ENCODE results near the gene PARD3. TPM values are rescaled to one million over a fixed set of nuclear protein-coding genes. Genes with fewer than 3 reads are reported as not detected.
"Not testable (repeated sequence)": the region's sequence is repeated elsewhere in the genome, so short reads cannot be mapped to it uniquely, and the experiment has no call there.

The PARD3 gene
- polyA plus RNA-seq, 2 of the 4 experiments (the other 2 are of a cell fraction), result 110 to 200 TPM

GRCh38 chr10:34844448-34844847, 29.4 kb upstream of the PARD3 start:
- no peak overlapping the region for H3K4me2 ChIP-seq
- H3K4me3 ChIP-seq, result no peak overlapping the region
- ATAC-seq, result no peak
- no peaks in the 10 kb centered on the region for H3K9me3 ChIP-seq
- no peak overlapping the region for H3K27ac ChIP-seq
- CTCF ChIA-PET, result interaction anchor here (0.8 to 1.5 kb wide), 2 partner anchors 10 to 13 kb away, joined by 3 to 4 read pairs; no protein-coding TSS in a partner anchor
- no peak for FAIRE-seq
- POLR2A ChIA-PET, result no interaction called here
- TF ChIP-seq NPAS2 (CRISPR knock-in tag; IDR thresholded peaks at IDR 0.05; ENCODE audit: borderline replicate concordance), result no peak
- no peak for TF ChIP-seq POLR2A (IDR thresholded peaks at IDR 0.05; ENCODE audit: low read length)
- TF ChIP-seq, protein P1, sequence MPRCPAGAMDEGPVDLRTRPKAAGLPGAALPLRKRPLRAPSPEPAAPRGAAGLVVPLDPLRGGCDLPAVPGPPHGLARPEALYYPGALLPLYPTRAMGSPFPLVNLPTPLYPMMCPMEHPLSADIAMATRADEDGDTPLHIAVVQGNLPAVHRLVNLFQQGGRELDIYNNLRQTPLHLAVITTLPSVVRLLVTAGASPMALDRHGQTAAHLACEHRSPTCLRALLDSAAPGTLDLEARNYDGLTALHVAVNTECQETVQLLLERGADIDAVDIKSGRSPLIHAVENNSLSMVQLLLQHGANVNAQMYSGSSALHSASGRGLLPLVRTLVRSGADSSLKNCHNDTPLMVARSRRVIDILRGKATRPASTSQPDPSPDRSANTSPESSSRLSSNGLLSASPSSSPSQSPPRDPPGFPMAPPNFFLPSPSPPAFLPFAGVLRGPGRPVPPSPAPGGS (IDR thresholded peaks at IDR 0.05), result no peak
- no peak for TF ChIP-seq ZFP36 (IDR thresholded peaks at IDR 0.05; ENCODE audit: borderline replicate concordance, partially characterized antibody)
- no peak for TF ChIP-seq ELK1 (IDR thresholded peaks at IDR 0.05; ENCODE audit: low read depth, low read length)
- TF ChIP-seq HOXA7 (CRISPR knock-in tag; IDR thresholded peaks at IDR 0.05), result no peak
- no peak for TF ChIP-seq JUNB (IDR thresholded peaks at IDR 0.05)
- TF ChIP-seq TP53 (CRISPR knock-in tag; IDR thresholded peaks at IDR 0.05), result no peak
- no peak for TF ChIP-seq BHLHE40 (IDR thresholded peaks at IDR 0.05; ENCODE audit: low read depth, low read length)
- TF ChIP-seq RAD21 (conservative IDR thresholded peaks at IDR 0.05 in 1 of 2, IDR thresholded peaks at IDR 0.05 in 1 of 2), result no peak
- TF ChIP-seq FOSL2 (IDR thresholded peaks at IDR 0.05), result no peak
- no peak for TF ChIP-seq FOSL2 (CRISPR knock-in tag; IDR thresholded peaks at IDR 0.05)
- TF ChIP-seq RCOR1 (IDR thresholded peaks at IDR 0.05; ENCODE audit: low read depth, low read length), result no peak
- no peak for TF ChIP-seq E2F6 (IDR thresholded peaks at IDR 0.05; ENCODE audit: borderline replicate concordance, low read depth)
- TF ChIP-seq CBX8 (IDR thresholded peaks at IDR 0.05), result no peak
- TF ChIP-seq ZSCAN20 (CRISPR knock-in tag; IDR thresholded peaks at IDR 0.05), result no peak
- TF ChIP-seq, protein P2, sequence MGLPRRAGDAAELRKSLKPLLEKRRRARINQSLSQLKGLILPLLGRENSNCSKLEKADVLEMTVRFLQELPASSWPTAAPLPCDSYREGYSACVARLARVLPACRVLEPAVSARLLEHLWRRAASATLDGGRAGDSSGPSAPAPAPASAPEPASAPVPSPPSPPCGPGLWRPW (IDR thresholded peaks at IDR 0.05), result no peak
- no peak for TF ChIP-seq GATA3 (IDR thresholded peaks at IDR 0.05; ENCODE audit: borderline replicate concordance)
- no peak for TF ChIP-seq FOSB (CRISPR knock-in tag; IDR thresholded peaks at IDR 0.05)
- 76% methylated on average over 4 of the region's 4 CpGs for WGBS (ENCODE audit: missing lambda C conversion rate)
- DNase-seq (ENCODE audit: low read depth in 1 of 2, low spot score in 1 of 2), result no peak
- no peaks in the 10 kb centered on the region for H3K4me1 ChIP-seq

DNA sequence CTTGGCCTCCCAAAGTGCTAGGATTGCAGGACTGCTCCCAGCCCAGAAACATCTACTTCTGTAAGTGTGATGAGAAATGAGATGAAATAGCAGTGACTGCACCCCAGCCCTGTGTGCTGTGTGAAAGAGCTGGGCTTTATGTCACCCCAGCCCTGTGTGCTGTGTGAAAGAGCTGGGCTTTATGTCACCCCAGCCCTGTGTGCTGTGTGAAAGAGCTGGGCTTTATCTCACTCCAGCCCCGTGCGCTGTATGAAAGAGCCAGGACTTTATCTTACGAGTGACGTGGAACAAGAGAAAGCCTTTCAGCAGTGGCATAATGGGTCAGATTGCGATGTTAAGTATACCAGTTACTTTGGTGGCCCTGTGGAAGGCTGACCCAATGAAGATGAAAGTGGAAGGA, 28.4 kb upstream of the PARD3 start:
- H3K9me3 ChIP-seq; H3K4me2 ChIP-seq; FAIRE-seq; H3K4me3 ChIP-seq; ATAC-seq; H3K27ac ChIP-seq; DNase-seq (ENCODE audit: low read depth in 1 of 2, low spot score in 1 of 2); POLR2A ChIA-PET; H3K4me1 ChIP-seq: not testable (repeated sequence)
- 92% methylated on average over 5 of the region's 5 CpGs for WGBS (ENCODE audit: missing lambda C conversion rate)
- CTCF ChIA-PET, result interaction anchor here (1.5 kb wide), 1 partner anchor 14 kb away, joined by 4 read pairs; no protein-coding TSS in a partner anchor

DNA sequence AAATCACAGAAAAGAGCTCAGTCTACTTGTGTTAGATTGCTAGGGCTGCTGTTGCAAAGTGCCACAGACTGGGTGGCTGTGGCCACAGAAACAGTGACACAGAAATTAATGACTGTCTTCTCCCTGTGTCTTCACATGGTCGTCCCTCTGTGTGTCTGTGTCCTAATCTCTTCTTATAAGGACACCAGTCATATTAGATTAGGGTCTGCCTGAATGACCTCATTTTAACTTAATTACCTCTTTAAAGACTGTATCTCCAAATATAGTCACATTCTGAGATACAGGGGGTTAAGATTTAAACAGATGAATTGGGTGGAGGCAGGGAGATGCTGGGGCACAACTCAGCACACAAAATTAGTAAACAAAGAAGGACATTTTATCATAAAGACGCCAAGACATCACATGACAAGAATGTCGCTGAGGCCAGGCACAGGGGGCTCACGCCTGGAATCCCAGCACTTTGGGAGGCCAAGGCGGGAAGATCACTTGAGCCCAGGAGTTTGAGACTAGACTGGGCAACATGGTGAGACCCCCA, 23.3 kb upstream of the PARD3 start:
- CTCF ChIA-PET, result interaction anchor here (1.2 kb wide), 1 partner anchor 115 kb away, joined by 3 read pairs; no protein-coding TSS in a partner anchor
- POLR2A ChIA-PET, result no interaction called here
- Histone ChIP-seq H3K4me1 (0 out of 3 replicates have a peak, but pooled peaks cover 4% of the 10 kb centered on the region), H3K9me3 (no peaks in the 10 kb centered on the region), H3K4me2 (no peak overlapping the region), H3K4me3 (no peak overlapping the region), H3K27ac (no peak overlapping the region)
- FAIRE-seq (no peak), ATAC-seq (no peak), DNase-seq (ENCODE audit: low read depth in 1 of 2, low spot score in 1 of 2) (no peak)
- WGBS (ENCODE audit: missing lambda C conversion rate), result 69% methylated on average over 5 of the region's 5 CpGs
- TF ChIP-seq, protein P3, sequence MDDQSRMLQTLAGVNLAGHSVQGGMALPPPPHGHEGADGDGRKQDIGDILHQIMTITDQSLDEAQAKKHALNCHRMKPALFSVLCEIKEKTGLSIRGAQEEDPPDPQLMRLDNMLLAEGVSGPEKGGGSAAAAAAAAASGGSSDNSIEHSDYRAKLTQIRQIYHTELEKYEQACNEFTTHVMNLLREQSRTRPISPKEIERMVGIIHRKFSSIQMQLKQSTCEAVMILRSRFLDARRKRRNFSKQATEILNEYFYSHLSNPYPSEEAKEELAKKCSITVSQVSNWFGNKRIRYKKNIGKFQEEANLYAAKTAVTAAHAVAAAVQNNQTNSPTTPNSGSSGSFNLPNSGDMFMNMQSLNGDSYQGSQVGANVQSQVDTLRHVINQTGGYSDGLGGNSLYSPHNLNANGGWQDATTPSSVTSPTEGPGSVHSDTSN (IDR thresholded peaks at IDR 0.05), result no peak
- TF ChIP-seq GATA3 (IDR thresholded peaks at IDR 0.05; ENCODE audit: borderline replicate concordance) (no peak), REST (IDR thresholded peaks at IDR 0.05) (no peak), TFCP2L1 (CRISPR knock-in tag; IDR thresholded peaks at IDR 0.05) (no peak)
- TF ChIP-seq, protein P2 (IDR thresholded peaks at IDR 0.05), result no peak

Measured in A549 (cell line).